Pancreas (tissue), 10 donors: ENCODE measurements around the gene HOMER2. TPM values are rescaled to one million over a fixed set of nuclear protein-coding genes. Genes with fewer than 3 reads are reported as not detected.
A peak's percentile ranks its signal among the peaks of the same experiment; 100 is the strongest.

Source experiments
- ATAC-seq, 4 donors: fragments of 200-7000 bp; cut with Tn5 transposase; one replicate each; pipeline versions ENCODE4 v1.8.0 to v1.9.1; 2020; ENCODE audit warnings: mild to moderate bottlenecking in 4 of 4, moderate library complexity in 4 of 4
- DNase-seq, 6 donors: peaks; one replicate each; pipeline ENCODE4 v3.0.0-alpha.2; 2020
- FAIRE-seq: peaks from 2 replicates; lab custom pipeline; 2012; peaks lifted over from hg19 to GRCh38; lab: Jason Lieb, UNC
- H3K27ac ChIP-seq, 4 donors: fragments of 200-600 bp; sonication (generic); 1 replicate in 3 of 4; 2 replicates in 1 of 4; pipeline versions ENCODE4 v1.5.0 to v1.8.0; 2020
- H3K27me3 ChIP-seq, 4 donors: fragments of 200-600 bp; one replicate each; pipeline ENCODE4 v1.8.0; 2021
- H3K36me3 ChIP-seq, 3 donors: fragments of 200-600 bp; sonication (generic) in 1 of 3; one replicate each; pipeline versions ENCODE4 v1.5.0 to v1.8.0; 2020 to 2021
- H3K4me1 ChIP-seq, 3 donors: fragments of 200-600 bp; one replicate each; pipeline ENCODE4 v1.8.0; 2021
- H3K4me3 ChIP-seq, 4 donors: fragments of 200-600 bp; sonication (generic) in 2 of 4; one replicate each; pipeline versions ENCODE4 v1.5.0 to v1.8.0; 2020 to 2021
- H3K9me3 ChIP-seq, 4 donors: fragments of 200-600 bp; one replicate each; pipeline ENCODE4 v1.8.0; 2021
- WGBS, 2 donors: extraction: QIAGEN DNeasy Blood & Tissue Kit; methylation state at CpG; one replicate each; pipeline ENCODE4 v1.1.7; 2013; 5-methylcytosine and 5-hydroxymethylcytosine counted together
- intact Hi-C, 3 donors: fragments of 100-400 bp; cut with DNase I; formaldehyde crosslinking; loops; one replicate each; pipeline versions ENCODE4 v1.11.1 to v1.14.2; 2022
- polyA plus RNA-seq, 2 donors: library from polyadenylated mRNA; stranded (reverse); fragments of 200-250 nt; gene quantifications; one replicate each; pipeline ENCODE4 v1.2.3, GENCODE V29; 2013
- total RNA-seq, 6 donors: library from RNA; stranded (reverse); fragmentation: NEBNext Ultra II Directional in 4 of 6; extraction: Animal tissue kit (Norgen Biotek cat#: 25700) in 4 of 6; gene quantifications; one replicate each; pipeline versions ENCODE4 v1.2.1 to v1.2.4, GENCODE V29; 2021 to 2023
- TF ChIP-seq, protein P1 (sequence below), 4 donors: fragments of 200-600 bp; sonication (generic) in 3 of 4; IDR thresholded peaks; one replicate each; pipeline versions ENCODE4 v1.5.0 to v1.8.0; 2021; ENCODE audit warnings: antibody characterized with exemption in 4 of 4
- donor health status: healthy with polysubstance abuse.
- donor health status: DM: no; HTN: no; CAD: no; lungs with moderate emphysema.
- donor health status: DM: no; HTN: no; CAD: no.
- donor health status: control.
- donor health status: control.
- donor health status: Bipolar disorder and iron deficiency.
- donor health status: DM: yes; HTN: yes; CAD: no.
- donor health status: DM: no; HTN: no; CAD: no.
- donor health status: DM: no; HTN: no; CAD: no.
- donor health status: DM: yes; HTN: yes; CAD: no.

Gene HOMER2
- total and polyA plus RNA-seq, 8 donors: 76.8 to 180 (median 139) TPM

DNA sequence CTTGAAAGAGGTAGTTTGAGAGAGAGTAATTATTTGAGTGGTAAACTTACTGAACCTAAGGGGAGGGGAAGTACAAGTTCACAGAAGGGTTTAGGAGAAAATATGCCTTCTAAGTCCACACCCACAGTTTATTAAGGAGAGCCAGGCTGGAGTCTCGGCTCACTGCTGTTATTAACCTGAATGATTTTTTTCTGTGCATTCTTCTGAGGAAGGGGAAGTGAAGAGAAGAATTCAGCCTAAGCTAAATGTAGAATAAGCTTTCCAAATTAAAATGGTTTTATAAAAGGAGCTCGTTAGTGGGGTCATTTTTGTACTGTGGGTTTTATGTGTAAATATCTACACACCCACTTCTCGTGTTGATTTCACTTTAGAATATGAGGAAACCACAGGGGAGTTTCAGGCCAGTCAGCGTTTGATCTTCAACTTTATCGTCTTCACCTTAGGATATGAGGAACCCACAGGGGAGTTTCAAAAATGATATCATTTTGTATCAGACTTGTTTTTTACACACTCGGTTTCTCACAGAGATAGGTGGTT is 141.6 kb downstream of the HOMER2 start:
- Histone ChIP-seq H3K36me3 (peaks cover 0 to 10% (median 7%) of the 10 kb centered on the region in 3 donors), H3K4me3 (peak overlapping the region; percentile 72 to 96 (median 83)), H3K4me1 (peaks cover 6 to 16% (median 9%) of the 10 kb centered on the region in 3 donors), H3K27ac (peak overlapping the region; percentile 96 to 99 (median 99)), H3K9me3 (no peaks in the 10 kb centered on the region), H3K27me3 (no peaks in the 10 kb centered on the region)
- intact Hi-C loops: no loop called here
- WGBS, 2 donors: 0% methylated on average over 6 of the region's 6 CpGs
- TF ChIP-seq, protein P1, sequence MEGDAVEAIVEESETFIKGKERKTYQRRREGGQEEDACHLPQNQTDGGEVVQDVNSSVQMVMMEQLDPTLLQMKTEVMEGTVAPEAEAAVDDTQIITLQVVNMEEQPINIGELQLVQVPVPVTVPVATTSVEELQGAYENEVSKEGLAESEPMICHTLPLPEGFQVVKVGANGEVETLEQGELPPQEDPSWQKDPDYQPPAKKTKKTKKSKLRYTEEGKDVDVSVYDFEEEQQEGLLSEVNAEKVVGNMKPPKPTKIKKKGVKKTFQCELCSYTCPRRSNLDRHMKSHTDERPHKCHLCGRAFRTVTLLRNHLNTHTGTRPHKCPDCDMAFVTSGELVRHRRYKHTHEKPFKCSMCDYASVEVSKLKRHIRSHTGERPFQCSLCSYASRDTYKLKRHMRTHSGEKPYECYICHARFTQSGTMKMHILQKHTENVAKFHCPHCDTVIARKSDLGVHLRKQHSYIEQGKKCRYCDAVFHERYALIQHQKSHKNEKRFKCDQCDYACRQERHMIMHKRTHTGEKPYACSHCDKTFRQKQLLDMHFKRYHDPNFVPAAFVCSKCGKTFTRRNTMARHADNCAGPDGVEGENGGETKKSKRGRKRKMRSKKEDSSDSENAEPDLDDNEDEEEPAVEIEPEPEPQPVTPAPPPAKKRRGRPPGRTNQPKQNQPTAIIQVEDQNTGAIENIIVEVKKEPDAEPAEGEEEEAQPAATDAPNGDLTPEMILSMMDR (IDR thresholded peaks at IDR 0.05): no peak
- ATAC-seq: no peak
- no peak for FAIRE-seq
- no peak for DNase-seq

DNA sequence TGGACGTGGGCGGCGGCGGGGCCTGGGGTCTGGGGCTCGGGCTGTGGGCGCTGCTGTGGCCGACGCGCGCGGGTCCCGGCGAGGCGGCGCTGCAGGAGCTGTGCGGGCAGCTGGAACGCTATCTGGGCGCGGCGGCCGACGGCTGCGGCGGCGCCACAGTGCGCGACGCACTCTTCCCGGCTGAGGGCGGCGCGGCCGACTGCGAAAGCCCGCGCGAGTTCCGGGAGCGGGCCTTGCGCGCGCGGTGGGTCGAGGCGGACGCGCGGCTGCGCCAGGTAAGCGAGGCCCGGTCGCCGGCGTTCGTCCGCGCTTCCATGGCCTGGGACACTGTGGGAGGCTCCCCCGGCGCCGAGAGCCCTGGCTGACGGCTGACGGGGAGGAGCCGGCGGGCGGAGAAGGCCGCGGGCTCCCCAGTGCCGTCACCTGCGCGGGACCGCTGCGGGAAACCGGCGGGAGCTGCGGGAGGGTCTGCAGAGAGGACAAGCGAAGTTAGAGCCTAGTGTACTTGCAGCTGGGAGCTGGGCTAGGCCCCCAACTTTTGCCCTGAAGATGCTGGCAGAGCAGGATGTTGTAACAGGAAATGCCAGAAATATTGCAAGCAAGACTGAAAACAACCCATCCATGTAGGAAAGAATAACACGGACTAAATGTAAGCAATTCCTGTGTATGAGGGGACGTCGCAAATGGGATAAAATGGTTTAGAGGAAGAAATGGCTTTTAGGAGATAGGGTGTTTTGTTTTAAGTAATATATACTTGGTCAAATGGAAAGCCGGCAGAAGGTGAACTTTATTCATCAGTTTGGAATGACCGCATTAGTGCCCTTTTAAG is 142.2 kb downstream of the HOMER2 start:
- H3K27ac ChIP-seq: peak overlapping the region; percentile 96 to 99 (median 99)
- H3K36me3 ChIP-seq: peaks cover 0 to 10% (median 7%) of the 10 kb centered on the region in 3 donors
- ATAC-seq: peak; percentile 13 to 60 (median 24)
- no peaks in the 10 kb centered on the region for H3K9me3 ChIP-seq
- TF ChIP-seq, protein P1 (IDR thresholded peaks at IDR 0.05): no peak
- peak overlapping the region; percentile 72 to 96 (median 83) for H3K4me3 ChIP-seq
- H3K4me1 ChIP-seq: peaks cover 6 to 16% (median 9%) of the 10 kb centered on the region in 3 donors
- intact Hi-C loops: no loop called here
- WGBS, 2 donors: 0% methylated on average over 72 to 81 of the region's 81 CpGs
- peak in 5 of 6 donors; percentile 31 to 81 (median 63) for DNase-seq
- no peak for FAIRE-seq
- H3K27me3 ChIP-seq: no peaks in the 10 kb centered on the region

DNA sequence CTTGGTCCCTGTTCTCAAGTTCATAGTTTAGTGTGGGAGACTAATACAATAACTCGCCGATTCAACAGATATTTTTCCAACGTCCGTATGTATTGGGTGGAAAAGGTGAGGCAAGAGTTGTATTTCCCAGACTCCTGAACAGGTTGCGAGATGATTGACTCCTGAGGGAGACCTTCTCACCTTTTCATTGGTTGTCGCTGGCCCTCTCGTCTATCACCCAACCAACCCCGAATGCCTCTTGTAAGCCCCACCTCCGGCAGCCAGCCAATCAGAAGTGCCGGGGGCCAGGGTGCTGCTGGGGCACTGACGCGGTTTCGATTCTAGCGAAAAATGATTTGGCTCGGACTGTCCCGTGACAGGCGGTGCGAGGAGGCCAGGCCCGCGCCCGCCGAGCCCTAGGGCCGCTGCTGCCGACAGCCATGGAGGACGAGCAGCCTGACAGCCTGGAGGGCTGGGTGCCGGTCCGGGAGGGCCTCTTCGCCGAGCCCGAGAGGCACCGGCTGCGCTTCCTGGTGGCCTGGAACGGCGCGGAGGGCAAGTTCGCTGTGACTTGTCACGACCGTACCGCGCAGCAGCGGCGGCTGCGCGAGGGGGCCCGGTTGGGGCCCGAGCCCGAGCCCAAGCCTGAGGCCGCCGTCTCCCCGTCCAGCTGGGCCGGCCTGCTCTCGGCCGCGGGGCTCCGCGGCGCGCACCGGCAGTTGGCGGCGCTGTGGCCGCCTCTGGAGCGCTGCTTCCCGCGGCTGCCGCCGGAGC is 143.0 kb downstream of the HOMER2 start, which contains the start of gene WHAMM:
Gene WHAMM (plus strand): TSS at position 321 of the 753 bp plus-strand sequence. CDS start 99 bp downstream, at position 420.
- FAIRE-seq (peak; percentile 91), ATAC-seq (peak; percentile 95 to 99 (median 97))
- intact Hi-C loops: no loop called here

DNA sequence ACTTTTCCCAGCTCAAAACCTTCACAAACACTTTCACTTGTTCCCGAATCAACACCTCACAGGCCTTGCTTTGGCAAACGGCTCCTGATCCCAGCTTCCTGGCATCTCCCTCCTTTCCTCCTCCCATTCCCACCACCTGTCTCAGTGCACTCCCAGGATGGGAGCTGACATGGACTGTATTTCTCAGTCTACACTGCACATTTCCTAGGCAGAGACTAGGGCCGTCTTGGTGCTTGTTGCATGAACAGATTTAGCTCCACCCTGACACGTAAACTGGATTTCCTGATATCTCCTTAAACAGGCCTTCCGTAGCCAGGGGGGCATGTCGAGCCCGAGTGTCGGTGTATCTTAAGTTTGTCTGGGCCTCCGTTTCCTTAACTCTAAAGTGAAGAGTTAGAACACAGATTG is 143.9 kb downstream of the HOMER2 start:
- no peaks in the 10 kb centered on the region for H3K27me3 ChIP-seq
- DNase-seq (no peak), ATAC-seq (no peak), FAIRE-seq (no peak)
- TF ChIP-seq, protein P1 (IDR thresholded peaks at IDR 0.05): no peak
- peaks cover 6 to 16% (median 9%) of the 10 kb centered on the region in 3 donors for H3K4me1 ChIP-seq
- 52 to 75% methylated on average over 9 of the region's 9 CpGs for WGBS, 2 donors
- H3K27ac ChIP-seq: peak overlapping the region; percentile 96 to 99 (median 99)
- intact Hi-C loops: no loop called here
- H3K9me3 ChIP-seq: no peaks in the 10 kb centered on the region
- no peak overlapping the region for H3K4me3 ChIP-seq
- peaks cover 0 to 7% (median 5%) of the 10 kb centered on the region in 3 donors for H3K36me3 ChIP-seq

More for the DNA sequence above, 143.0 kb downstream of the HOMER2 start, which contains the start of gene WHAMM:
- peaks cover 0 to 10% (median 7%) of the 10 kb centered on the region in 3 donors for H3K36me3 ChIP-seq
- peaks cover 6 to 16% (median 9%) of the 10 kb centered on the region in 3 donors for H3K4me1 ChIP-seq
- no peaks in the 10 kb centered on the region for H3K9me3 ChIP-seq
- DNase-seq: peak; percentile 96 to 99 (median 99)
- H3K4me3 ChIP-seq: peak within 1 kb of the TSS; percentile 72 to 96 (median 83)
- TF ChIP-seq, protein P1 (IDR thresholded peaks at IDR 0.05): no peak
- 0% methylated on average over 54 to 67 of the region's 67 CpGs for WGBS, 2 donors
- no peaks in the 10 kb centered on the region for H3K27me3 ChIP-seq
- H3K27ac ChIP-seq: peak within 1 kb of the TSS; percentile 96 to 99 (median 99)
